Panc1 (cell line): ENCODE measurements around the gene UGT1A8. TPM values are rescaled to one million over a fixed set of nuclear protein-coding genes. Genes with fewer than 3 reads are reported as not detected.
A peak's percentile ranks its signal among the peaks of the same experiment; 100 is the strongest.

ENCODE experiments used
- ATAC-seq: fragments of 200-7000 bp; cut with Tn5 transposase; 2 replicates; pipeline ENCODE4 v1.9.1; 2020; ENCODE audit warnings: mild to moderate bottlenecking, moderate library complexity
- BruUV-seq: library from RNA; stranded (reverse); fragments of 400-500 nt; replicated peaks from 2 replicates; lab custom pipeline; 2021; lab: Mats Ljungman, UMichigan
- CTCF ChIA-PET: fragments of 300-600 bp; sonication (Branson Sonifier 250); formaldehyde crosslinking; loops from one replicate; lab custom pipeline; 2022; ENCODE audit warnings: antibody characterized with exemption; lab: Charles Lee
- POLR2A ChIA-PET: fragments of 300-600 bp; sonication (Branson Sonifier 250); formaldehyde crosslinking; loops from one replicate; lab custom pipeline; 2022; ENCODE audit warnings: antibody characterized with exemption; lab: Charles Lee
- DNase-seq: peaks from one replicate; pipeline ENCODE4 v3.0.0-alpha.2; 2010; ENCODE audit warnings: low read depth, low spot score
- H3K27ac ChIP-seq: 2 replicates; pipeline ENCODE4 v1.5.1; 2011; ENCODE audit warnings: mild to moderate bottlenecking, low read length, inconsistent platforms
- H3K27me3 ChIP-seq: fragments of 200-500 bp; sonication (Bioruptor generic); 2 replicates; pipeline ENCODE4 v1.6.0; 2014; ENCODE audit warnings: low read length, inconsistent platforms; ENCODE audit not compliant: control insufficient read depth, insufficient read depth
- H3K36me3 ChIP-seq: fragments of 200-500 bp; sonication (Bioruptor generic); 2 replicates; pipeline ENCODE4 v1.5.1; 2014; ENCODE audit warnings: inconsistent platforms, mild to moderate bottlenecking, low read length, moderate library complexity; ENCODE audit not compliant: control insufficient read depth, insufficient read depth
- H3K4me1 ChIP-seq: 2 replicates; pipeline ENCODE4 v1.5.1; 2011; ENCODE audit warnings: inconsistent platforms, mild to moderate bottlenecking, low read length, moderate library complexity; ENCODE audit not compliant: control insufficient read depth, insufficient read depth
- H3K4me3 ChIP-seq, 2 experiments: 2 replicates each; pipeline ENCODE4 v1.5.1; 2011 to 2012; ENCODE audit warnings: low read depth in 2 of 2, low read length in 2 of 2, mild to moderate bottlenecking in 2 of 2, inconsistent platforms in 1 of 2, moderate library complexity in 1 of 2
- H3K9me3 ChIP-seq: fragments of 200-500 bp; sonication (Bioruptor generic); 2 replicates; pipeline ENCODE4 v1.5.1; 2014; ENCODE audit warnings: low read depth, mild to moderate bottlenecking, inconsistent platforms, low read length, moderate library complexity; ENCODE audit not compliant: control insufficient read depth, insufficient read depth
- CTCF ChIP-seq: fragments of 450-650 bp; IDR thresholded peaks from 2 replicates; pipeline ENCODE4 v1.5.1; 2017; ENCODE audit warnings: mild to moderate bottlenecking
- POLR2AphosphoS5 ChIP-seq: IDR thresholded peaks from 2 replicates; pipeline ENCODE4 v1.6.1; 2012; ENCODE audit warnings: mild to moderate bottlenecking, low read depth, low read length, moderate library complexity
- REST ChIP-seq, 2 experiments: IDR thresholded peaks; 2 replicates each; pipeline ENCODE4 v1.6.1; 2011 to 2012; ENCODE audit warnings: low read depth in 2 of 2, control low read depth in 1 of 2, low read length in 1 of 2, mild to moderate bottlenecking in 1 of 2, moderate library complexity in 1 of 2; ENCODE audit not compliant: insufficient read depth in 1 of 2
- SIN3A ChIP-seq: IDR thresholded peaks from 2 replicates; pipeline ENCODE4 v1.6.1; 2012; ENCODE audit warnings: low read depth, mild to moderate bottlenecking, low read length, moderate library complexity, borderline replicate concordance; ENCODE audit not compliant: insufficient read depth
- TCF7L2 ChIP-seq: IDR thresholded peaks from 2 replicates; pipeline ENCODE4 v1.6.1; 2011; ENCODE audit warnings: mild to moderate bottlenecking, low read depth, low read length, inconsistent platforms
- in situ Hi-C: cut with HindIII; loops from 2 replicates; pipeline ENCODE4 v1.10.0; 2016; ENCODE audit warnings: low sequenced_read_pairs, low pct_unique_long_range_greater_than_20kb
- intact Hi-C: fragments of 100-400 bp; cut with micrococcal nuclease; formaldehyde crosslinking; loops from one replicate; pipeline ENCODE4 v1.10.0; 2022; ENCODE audit not compliant: unreplicated experiment
- total RNA-seq: library from RNA; stranded (reverse); gene quantifications from one replicate; pipeline ENCODE4 v1.2.1, GENCODE V29; 2021; ENCODE audit not compliant: unreplicated experiment

UGT1A8 gene
- total RNA-seq, 1 experiment from 2014 or later: 0.15 TPM

- peak; percentile 44; the same call in 1 of the 2 replicates for ATAC-seq
- POLR2A ChIA-PET: no interaction called here
Measured at GRCh38 chr2:233807966-233808935, 190.8 kb downstream of the UGT1A8 start.

More at GRCh38 chr2:233807966-233808935, 190.8 kb downstream of the UGT1A8 start:
- in situ Hi-C loops (no loop called here), intact Hi-C loops (no loop called here)
- Histone ChIP-seq H3K36me3 (no peaks in the 10 kb centered on the region), H3K27ac (no peak overlapping the region), H3K27me3 (no peaks in the 10 kb centered on the region; the same call in 1 of the 2 replicates), H3K4me1 (no peaks in the 10 kb centered on the region), H3K9me3 (no peaks in the 10 kb centered on the region), H3K4me3 (no peak overlapping the region)
- TF ChIP-seq SIN3A (no peak), POLR2AphosphoS5 (no peak), CTCF (no peak), TCF7L2 (no peak), REST (IDR thresholded peaks at IDR 0.05; ENCODE audit: insufficient read depth in 1 of 2, low read depth in 2 of 2, low read length in 1 of 2) (no peak)
- CTCF ChIA-PET: no interaction called here
- no TSS peak for BruUV-seq
- DNase-seq: no peak
